ENCODE measurements around the gene CC2D2A. TPM values are rescaled to one million over a fixed set of nuclear protein-coding genes. Genes with fewer than 3 reads are reported as not detected.

CC2D2A gene
- total RNA-seq, 1 experiment from 2014 or later, result 10.2 TPM

GRCh38 chr4:15504041-15504440, 34.4 kb downstream of the CC2D2A start:
- TF ChIP-seq SOX15 (CRISPR knock-in tag; IDR thresholded peaks at IDR 0.05) (no peak), NR3C1 (CRISPR knock-in tag; conservative IDR thresholded peaks at IDR 0.05; ENCODE audit: low read depth) (no peak), TEAD4 (CRISPR knock-in tag; IDR thresholded peaks at IDR 0.05) (no peak), MYBL2 (CRISPR knock-in tag; IDR thresholded peaks at IDR 0.05) (no peak), HMGA2 (CRISPR knock-in tag; IDR thresholded peaks at IDR 0.05) (no peak), ZNF671 (CRISPR knock-in tag; IDR thresholded peaks at IDR 0.05) (no peak), ZSCAN18 (CRISPR knock-in tag; IDR thresholded peaks at IDR 0.05) (no peak), FOXK1 (CRISPR knock-in tag; IDR thresholded peaks at IDR 0.05) (no peak), MXD4 (CRISPR knock-in tag; IDR thresholded peaks at IDR 0.05; ENCODE audit: borderline replicate concordance) (no peak)
- DNase-seq (ENCODE audit: low spot score) (no peak), ATAC-seq (no peak)
- Mint-ChIP-seq H3K9me3 (no peaks in the 10 kb centered on the region), H3K4me3 (no peak overlapping the region), H3K27ac (no peak overlapping the region), H3K27me3 (ENCODE audit: low read depth) (no peaks in the 10 kb centered on the region), H3K36me3 (peaks cover 4% of the 10 kb centered on the region; the same call in 1 of the 2 replicates), H3K4me1 (peaks cover 29% of the 10 kb centered on the region)
- POLR2A ChIA-PET, result no interaction called here
- CTCF ChIA-PET, result interaction anchor here (0.9 kb wide), 1 partner anchor 147 kb away, joined by 7 read pairs; no protein-coding TSS in a partner anchor

DNA sequence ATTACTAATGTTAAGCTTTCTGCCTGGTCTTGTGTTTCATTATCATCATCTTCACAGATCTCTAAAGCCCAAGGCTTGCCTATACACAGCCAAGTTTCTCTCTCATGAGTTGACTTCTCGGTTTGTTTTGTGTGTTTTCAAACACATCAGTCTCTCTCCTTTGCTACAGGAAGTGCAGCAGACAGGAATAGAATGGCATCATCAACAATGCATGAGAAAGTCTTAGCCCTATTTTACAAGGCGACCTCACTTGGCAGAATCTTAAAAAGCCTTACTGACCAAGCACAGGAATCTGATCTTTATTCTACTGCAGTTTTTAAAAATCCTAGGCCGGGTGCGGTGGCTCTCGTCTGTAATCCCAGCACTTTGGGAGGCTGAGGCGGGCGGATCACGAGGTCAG, 36.8 kb downstream of the CC2D2A start:
- ATAC-seq (peak; percentile 52), DNase-seq (ENCODE audit: low spot score) (no peak)
- TF ChIP-seq, protein P1, sequence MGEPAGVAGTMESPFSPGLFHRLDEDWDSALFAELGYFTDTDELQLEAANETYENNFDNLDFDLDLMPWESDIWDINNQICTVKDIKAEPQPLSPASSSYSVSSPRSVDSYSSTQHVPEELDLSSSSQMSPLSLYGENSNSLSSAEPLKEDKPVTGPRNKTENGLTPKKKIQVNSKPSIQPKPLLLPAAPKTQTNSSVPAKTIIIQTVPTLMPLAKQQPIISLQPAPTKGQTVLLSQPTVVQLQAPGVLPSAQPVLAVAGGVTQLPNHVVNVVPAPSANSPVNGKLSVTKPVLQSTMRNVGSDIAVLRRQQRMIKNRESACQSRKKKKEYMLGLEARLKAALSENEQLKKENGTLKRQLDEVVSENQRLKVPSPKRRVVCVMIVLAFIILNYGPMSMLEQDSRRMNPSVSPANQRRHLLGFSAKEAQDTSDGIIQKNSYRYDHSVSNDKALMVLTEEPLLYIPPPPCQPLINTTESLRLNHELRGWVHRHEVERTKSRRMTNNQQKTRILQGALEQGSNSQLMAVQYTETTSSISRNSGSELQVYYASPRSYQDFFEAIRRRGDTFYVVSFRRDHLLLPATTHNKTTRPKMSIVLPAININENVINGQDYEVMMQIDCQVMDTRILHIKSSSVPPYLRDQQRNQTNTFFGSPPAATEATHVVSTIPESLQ (CRISPR knock-in tag; IDR thresholded peaks at IDR 0.05), result no peak
- TF ChIP-seq NR2C2 (CRISPR knock-in tag; IDR thresholded peaks at IDR 0.05) (no peak), CDX4 (CRISPR knock-in tag; IDR thresholded peaks at IDR 0.05; ENCODE audit: borderline replicate concordance) (no peak), ZNF232 (CRISPR knock-in tag; IDR thresholded peaks at IDR 0.05) (no peak), SMAD3 (CRISPR knock-in tag; IDR thresholded peaks at IDR 0.05; ENCODE audit: borderline replicate concordance) (no peak)
- H3K9me3 Mint-ChIP-seq, result no peaks in the 10 kb centered on the region
- no peak overlapping the region for H3K27ac Mint-ChIP-seq
- no peaks in the 10 kb centered on the region for H3K27me3 Mint-ChIP-seq (ENCODE audit: low read depth)
- no peak overlapping the region for H3K4me3 Mint-ChIP-seq
- ChIA-PET POLR2A (no interaction called here), CTCF (no interaction called here)
- H3K4me1 Mint-ChIP-seq, result peaks cover 18% of the 10 kb centered on the region
- H3K36me3 Mint-ChIP-seq, result peaks cover 7% of the 10 kb centered on the region

GRCh38 chr4:15507679-15508078, 38.0 kb downstream of the CC2D2A start:
- ChIA-PET CTCF (no interaction called here), POLR2A (no interaction called here)
- no peak overlapping the region for H3K27ac Mint-ChIP-seq
- no peaks in the 10 kb centered on the region for H3K27me3 Mint-ChIP-seq (ENCODE audit: low read depth)
- peaks cover 6% of the 10 kb centered on the region for H3K36me3 Mint-ChIP-seq
- no peaks in the 10 kb centered on the region for H3K9me3 Mint-ChIP-seq
- ATAC-seq, result no peak
- no peak for DNase-seq (ENCODE audit: low spot score)
- no peak overlapping the region for H3K4me3 Mint-ChIP-seq
- no peak for TF ChIP-seq MXD4 (CRISPR knock-in tag; IDR thresholded peaks at IDR 0.05; ENCODE audit: borderline replicate concordance)
- no peak for TF ChIP-seq ZBTB21 (CRISPR knock-in tag; IDR thresholded peaks at IDR 0.05; ENCODE audit: borderline replicate concordance)
- no peak for TF ChIP-seq ZBTB43 (CRISPR knock-in tag; IDR thresholded peaks at IDR 0.05)
- no peak for TF ChIP-seq ZSCAN18 (CRISPR knock-in tag; IDR thresholded peaks at IDR 0.05)
- no peak for TF ChIP-seq ZNF138 (CRISPR knock-in tag; conservative IDR thresholded peaks at IDR 0.05)
- TF ChIP-seq ESRRA (CRISPR knock-in tag; IDR thresholded peaks at IDR 0.05; ENCODE audit: borderline replicate concordance), result no peak
- TF ChIP-seq IRF1 (CRISPR knock-in tag; IDR thresholded peaks at IDR 0.05), result no peak
- TF ChIP-seq ZNF281 (CRISPR knock-in tag; IDR thresholded peaks at IDR 0.05), result no peak
- TF ChIP-seq, protein P2, sequence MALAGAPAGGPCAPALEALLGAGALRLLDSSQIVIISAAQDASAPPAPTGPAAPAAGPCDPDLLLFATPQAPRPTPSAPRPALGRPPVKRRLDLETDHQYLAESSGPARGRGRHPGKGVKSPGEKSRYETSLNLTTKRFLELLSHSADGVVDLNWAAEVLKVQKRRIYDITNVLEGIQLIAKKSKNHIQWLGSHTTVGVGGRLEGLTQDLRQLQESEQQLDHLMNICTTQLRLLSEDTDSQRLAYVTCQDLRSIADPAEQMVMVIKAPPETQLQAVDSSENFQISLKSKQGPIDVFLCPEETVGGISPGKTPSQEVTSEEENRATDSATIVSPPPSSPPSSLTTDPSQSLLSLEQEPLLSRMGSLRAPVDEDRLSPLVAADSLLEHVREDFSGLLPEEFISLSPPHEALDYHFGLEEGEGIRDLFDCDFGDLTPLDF (CRISPR knock-in tag; IDR thresholded peaks at IDR 0.05), result no peak
- H3K4me1 Mint-ChIP-seq, result peaks cover 5% of the 10 kb centered on the region

Measured in WTC11 (cell line).